KMS-11 (cell line): Measurements from ENCODE around the gene C8A.

Experiments used
- H2AFZ ChIP-seq: fragments of 200-600 bp; sonication (generic); 2 replicates; pipeline ENCODE4 v1.6.1; 2016; ENCODE audit warnings: antibody characterized with exemption, mixed run types, low read depth
- H3K27ac ChIP-seq: fragments of 200-600 bp; sonication (generic); 2 replicates; pipeline ENCODE4 v1.6.1; 2016; ENCODE audit warnings: mild to moderate bottlenecking, mixed run types
- H3K27me3 ChIP-seq: fragments of 200-600 bp; sonication (generic); 2 replicates; pipeline ENCODE4 v1.6.1; 2017; ENCODE audit warnings: mild to moderate bottlenecking, low read depth, mixed run types, moderate library complexity; ENCODE audit not compliant: insufficient read depth
- H3K36me3 ChIP-seq: fragments of 200-600 bp; sonication (generic); 2 replicates; pipeline ENCODE4 v1.6.1; 2017; ENCODE audit warnings: mild to moderate bottlenecking, mixed run types; ENCODE audit not compliant: insufficient read depth
- H3K4me1 ChIP-seq: fragments of 200-600 bp; sonication (generic); 2 replicates; pipeline ENCODE4 v1.6.1; 2016; ENCODE audit warnings: mild to moderate bottlenecking, low read depth, mixed run types; ENCODE audit not compliant: poor library complexity, severe bottlenecking
- H3K4me2 ChIP-seq: fragments of 200-600 bp; sonication (generic); 2 replicates; pipeline ENCODE4 v1.7.0; 2016; ENCODE audit warnings: mild to moderate bottlenecking, mixed run types
- H3K4me3 ChIP-seq: fragments of 200-600 bp; sonication (generic); IDR thresholded peaks from 2 replicates; pipeline ENCODE4 v1.6.1; 2017; ENCODE audit warnings: low read depth, low read length, mixed read lengths; ENCODE audit not compliant: insufficient read depth
- H3K79me2 ChIP-seq: fragments of 200-600 bp; sonication (generic); 2 replicates; pipeline ENCODE4 v1.6.1; 2016; ENCODE audit warnings: low read depth, mixed run types; ENCODE audit not compliant: insufficient read depth
- H3K9ac ChIP-seq: fragments of 200-600 bp; sonication (generic); 2 replicates; pipeline ENCODE4 v1.6.1; 2016; ENCODE audit warnings: mild to moderate bottlenecking, mixed run types
- H4K20me1 ChIP-seq: fragments of 200-600 bp; sonication (generic); 2 replicates; pipeline ENCODE4 v1.6.1; 2016; ENCODE audit warnings: mild to moderate bottlenecking, mixed run types; ENCODE audit not compliant: insufficient read depth
- TF ChIP-seq, protein P1 (sequence below): fragments of 200-600 bp; sonication (generic); conservative IDR thresholded peaks from 2 replicates; pipeline ENCODE4 v1.6.1; 2017; ENCODE audit warnings: low read depth, mild to moderate bottlenecking, antibody characterized with exemption, low read length, moderate library complexity, mixed read lengths

The C8A gene

DNA sequence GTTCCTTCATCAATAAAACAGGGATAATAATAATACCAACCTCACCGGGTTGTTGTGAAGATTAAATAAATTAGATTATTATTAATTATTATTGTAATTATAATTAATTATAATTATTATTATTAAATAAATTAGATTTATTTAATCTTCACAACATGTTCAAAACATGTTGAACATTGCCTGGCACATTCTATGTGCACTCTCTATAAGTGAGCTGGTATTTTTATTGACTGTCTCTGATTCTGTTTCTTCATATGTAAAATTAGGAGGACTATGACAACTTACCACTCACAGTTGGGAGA lies 112.1 kb downstream of the C8A start:
- no peak overlapping the region for H3K9ac ChIP-seq
- no peaks in the 10 kb centered on the region for H4K20me1 ChIP-seq
- no peak overlapping the region for H2AFZ ChIP-seq
- no peaks in the 10 kb centered on the region for H3K27me3 ChIP-seq
- no peak overlapping the region for H3K27ac ChIP-seq
- no peaks in the 10 kb centered on the region for H3K79me2 ChIP-seq
- H3K4me1 ChIP-seq = no peaks in the 10 kb centered on the region
- no peak overlapping the region for H3K4me2 ChIP-seq
- H3K36me3 ChIP-seq = no peaks in the 10 kb centered on the region
- TF ChIP-seq, protein P1, sequence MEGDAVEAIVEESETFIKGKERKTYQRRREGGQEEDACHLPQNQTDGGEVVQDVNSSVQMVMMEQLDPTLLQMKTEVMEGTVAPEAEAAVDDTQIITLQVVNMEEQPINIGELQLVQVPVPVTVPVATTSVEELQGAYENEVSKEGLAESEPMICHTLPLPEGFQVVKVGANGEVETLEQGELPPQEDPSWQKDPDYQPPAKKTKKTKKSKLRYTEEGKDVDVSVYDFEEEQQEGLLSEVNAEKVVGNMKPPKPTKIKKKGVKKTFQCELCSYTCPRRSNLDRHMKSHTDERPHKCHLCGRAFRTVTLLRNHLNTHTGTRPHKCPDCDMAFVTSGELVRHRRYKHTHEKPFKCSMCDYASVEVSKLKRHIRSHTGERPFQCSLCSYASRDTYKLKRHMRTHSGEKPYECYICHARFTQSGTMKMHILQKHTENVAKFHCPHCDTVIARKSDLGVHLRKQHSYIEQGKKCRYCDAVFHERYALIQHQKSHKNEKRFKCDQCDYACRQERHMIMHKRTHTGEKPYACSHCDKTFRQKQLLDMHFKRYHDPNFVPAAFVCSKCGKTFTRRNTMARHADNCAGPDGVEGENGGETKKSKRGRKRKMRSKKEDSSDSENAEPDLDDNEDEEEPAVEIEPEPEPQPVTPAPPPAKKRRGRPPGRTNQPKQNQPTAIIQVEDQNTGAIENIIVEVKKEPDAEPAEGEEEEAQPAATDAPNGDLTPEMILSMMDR = no peak
- no peak overlapping the region for H3K4me3 ChIP-seq

DNA sequence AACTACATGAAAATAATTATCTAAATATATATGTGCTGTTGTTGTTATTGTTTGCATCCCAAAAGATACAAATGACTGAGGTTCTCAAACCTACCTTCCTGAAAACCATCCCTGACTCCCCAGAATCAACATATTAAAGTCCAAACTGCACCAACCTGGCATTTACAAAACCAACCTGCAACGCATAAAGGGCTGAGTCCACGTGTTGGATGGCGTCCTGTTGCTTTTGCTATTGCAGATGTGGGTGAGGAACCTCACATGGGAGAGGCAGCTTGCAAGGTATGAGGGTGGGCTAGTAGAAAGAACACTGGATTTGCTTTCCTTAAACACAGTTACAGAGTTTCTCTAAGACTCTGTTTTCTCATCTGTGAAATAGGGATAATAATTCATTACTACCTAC lies 112.8 kb downstream of the C8A start:
- Histone ChIP-seq H3K27ac (no peak overlapping the region), H3K79me2 (no peaks in the 10 kb centered on the region), H3K4me3 (no peak overlapping the region), H3K9ac (no peak overlapping the region), H3K36me3 (no peaks in the 10 kb centered on the region), H2AFZ (no peak overlapping the region), H3K4me1 (no peaks in the 10 kb centered on the region), H4K20me1 (no peaks in the 10 kb centered on the region), H3K27me3 (no peaks in the 10 kb centered on the region), H3K4me2 (no peak overlapping the region)
- TF ChIP-seq, protein P1 = no peak
